Left forelimb (tissue), 1 donor: ENCODE measurements around the gene FRMD6.

Experiments
- DNase-seq: peaks from one replicate; pipeline ENCODE4 v3.0.0-alpha.2; 2018; ENCODE audit warnings: low spot score

Gene FRMD6

GRCh38 chr14:51780006-51780692 is 128.4 kb downstream of the FRMD6 start:
- DNase-seq: peak; percentile 77
